ENCODE measurements around the gene CDH4.

The CDH4 gene

DNA sequence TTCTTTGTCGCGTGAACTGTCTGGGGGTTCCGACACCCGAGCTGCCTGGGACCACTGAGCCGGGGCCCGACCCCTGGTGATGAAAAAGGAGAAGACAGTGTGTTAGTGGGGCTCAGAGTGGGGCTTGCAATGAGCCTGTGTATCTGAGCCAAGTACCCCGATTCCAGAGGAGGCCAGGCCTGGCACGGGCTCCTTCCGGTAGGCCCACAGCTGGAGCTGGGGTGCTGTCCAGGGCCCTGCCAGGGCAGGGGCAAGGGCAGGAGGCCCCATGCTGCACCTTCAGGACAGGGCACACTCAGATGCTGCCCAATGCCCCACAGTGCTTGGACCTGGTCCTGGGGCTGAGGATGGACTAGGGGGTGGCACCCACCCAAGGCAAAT, 724.2 kb downstream of the CDH4 start:
- DNase-seq (ENCODE audit: low spot score) = no peak
- TF ChIP-seq, protein P1, sequence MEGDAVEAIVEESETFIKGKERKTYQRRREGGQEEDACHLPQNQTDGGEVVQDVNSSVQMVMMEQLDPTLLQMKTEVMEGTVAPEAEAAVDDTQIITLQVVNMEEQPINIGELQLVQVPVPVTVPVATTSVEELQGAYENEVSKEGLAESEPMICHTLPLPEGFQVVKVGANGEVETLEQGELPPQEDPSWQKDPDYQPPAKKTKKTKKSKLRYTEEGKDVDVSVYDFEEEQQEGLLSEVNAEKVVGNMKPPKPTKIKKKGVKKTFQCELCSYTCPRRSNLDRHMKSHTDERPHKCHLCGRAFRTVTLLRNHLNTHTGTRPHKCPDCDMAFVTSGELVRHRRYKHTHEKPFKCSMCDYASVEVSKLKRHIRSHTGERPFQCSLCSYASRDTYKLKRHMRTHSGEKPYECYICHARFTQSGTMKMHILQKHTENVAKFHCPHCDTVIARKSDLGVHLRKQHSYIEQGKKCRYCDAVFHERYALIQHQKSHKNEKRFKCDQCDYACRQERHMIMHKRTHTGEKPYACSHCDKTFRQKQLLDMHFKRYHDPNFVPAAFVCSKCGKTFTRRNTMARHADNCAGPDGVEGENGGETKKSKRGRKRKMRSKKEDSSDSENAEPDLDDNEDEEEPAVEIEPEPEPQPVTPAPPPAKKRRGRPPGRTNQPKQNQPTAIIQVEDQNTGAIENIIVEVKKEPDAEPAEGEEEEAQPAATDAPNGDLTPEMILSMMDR (IDR thresholded peaks at IDR 0.05; ENCODE audit: borderline replicate concordance, control extremely low read depth, extremely low read depth, insufficient read depth, missing control alignments) = no peak
- in situ Hi-C loops (cut with MboI; ENCODE audit: low sequenced_read_pairs, unreplicated experiment) = no loop called here

DNA sequence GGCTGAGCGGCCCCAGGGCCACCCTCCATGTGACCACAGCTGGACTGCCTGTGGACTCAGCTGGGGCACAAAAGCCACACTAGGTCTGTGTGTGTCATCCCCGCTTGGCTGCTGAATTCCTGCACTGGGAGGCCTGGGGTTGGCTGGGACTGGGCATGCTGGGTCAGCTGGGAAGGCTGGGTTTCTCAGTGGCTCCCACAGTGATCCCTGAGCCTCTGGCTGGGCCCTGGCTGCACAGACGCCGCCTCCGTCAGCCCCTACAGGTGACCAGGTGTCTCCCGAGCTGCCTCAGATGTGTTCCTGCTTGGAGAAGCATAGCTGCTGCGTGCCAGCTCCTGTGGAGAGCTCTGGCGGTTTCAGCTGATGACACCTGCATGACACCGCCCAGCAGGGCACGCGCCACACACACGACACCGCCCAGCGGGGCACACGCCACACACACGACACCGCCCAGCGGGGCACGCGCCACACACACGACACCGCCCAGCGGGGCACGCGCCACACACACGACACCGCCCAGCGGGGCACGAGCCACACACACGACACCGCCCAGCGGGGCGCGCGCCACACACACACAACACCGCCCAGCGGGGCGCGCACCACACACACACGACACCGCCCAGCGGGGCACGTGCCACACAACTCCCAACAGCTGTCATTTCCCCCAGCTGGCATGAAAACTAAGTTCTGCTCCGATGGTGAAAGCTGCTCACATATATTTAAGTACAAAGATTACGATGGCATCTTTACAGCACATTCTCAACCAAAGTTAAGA, 724.8 kb downstream of the CDH4 start:
- in situ Hi-C loops (cut with MboI; ENCODE audit: low sequenced_read_pairs, unreplicated experiment) = no loop called here
- TF ChIP-seq, protein P1 (IDR thresholded peaks at IDR 0.05; ENCODE audit: borderline replicate concordance, control extremely low read depth, extremely low read depth, insufficient read depth, missing control alignments) = no peak
- no peak for DNase-seq (ENCODE audit: low spot score)

DNA sequence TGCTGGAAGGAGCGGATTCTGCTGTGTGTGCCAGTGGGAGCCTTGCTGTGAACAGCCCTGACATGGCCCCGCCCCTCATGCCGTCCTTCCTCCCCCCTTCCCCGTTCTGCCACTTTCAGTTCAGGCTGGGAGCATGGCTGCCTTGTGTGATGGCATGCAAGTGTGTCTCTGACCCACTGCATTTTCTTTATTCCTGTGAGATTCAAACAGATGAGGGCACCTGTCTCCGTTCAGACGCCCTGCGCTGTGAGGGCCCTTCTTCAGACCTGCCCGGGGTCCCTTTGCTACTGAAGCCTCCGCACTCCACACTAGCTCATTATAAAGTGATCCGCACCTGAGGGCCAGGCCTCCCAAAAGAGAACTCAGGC, 725.3 kb downstream of the CDH4 start:
- TF ChIP-seq, protein P1 (IDR thresholded peaks at IDR 0.05; ENCODE audit: borderline replicate concordance, control extremely low read depth, extremely low read depth, insufficient read depth, missing control alignments) = no peak
- no peak for DNase-seq (ENCODE audit: low spot score)
- in situ Hi-C loops (cut with MboI; ENCODE audit: low sequenced_read_pairs, unreplicated experiment) = no loop called here

DNA sequence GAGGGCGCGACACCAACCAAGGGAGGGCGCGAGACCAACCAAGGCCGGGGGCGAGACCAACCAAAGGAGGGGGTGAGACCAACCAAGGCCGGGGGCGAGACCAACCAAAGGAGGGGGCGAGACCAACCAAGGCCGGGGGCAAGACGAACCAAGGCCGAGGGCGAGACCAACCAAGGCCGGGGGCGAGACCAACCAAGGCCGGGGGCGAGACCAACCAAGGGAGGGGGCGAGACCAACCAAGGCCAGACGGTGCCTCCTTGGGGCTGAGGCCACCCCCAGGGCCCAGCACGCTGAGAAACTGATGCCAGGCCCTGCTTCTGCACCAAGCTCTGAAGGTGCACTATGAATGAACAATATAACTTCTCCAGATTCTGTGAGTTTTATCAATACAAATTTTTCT, 726.4 kb downstream of the CDH4 start:
- in situ Hi-C loops (cut with MboI; ENCODE audit: low sequenced_read_pairs, unreplicated experiment) = no loop called here
- no peak for DNase-seq (ENCODE audit: low spot score)
- TF ChIP-seq, protein P1 (IDR thresholded peaks at IDR 0.05; ENCODE audit: borderline replicate concordance, control extremely low read depth, extremely low read depth, insufficient read depth, missing control alignments) = no peak

DNA sequence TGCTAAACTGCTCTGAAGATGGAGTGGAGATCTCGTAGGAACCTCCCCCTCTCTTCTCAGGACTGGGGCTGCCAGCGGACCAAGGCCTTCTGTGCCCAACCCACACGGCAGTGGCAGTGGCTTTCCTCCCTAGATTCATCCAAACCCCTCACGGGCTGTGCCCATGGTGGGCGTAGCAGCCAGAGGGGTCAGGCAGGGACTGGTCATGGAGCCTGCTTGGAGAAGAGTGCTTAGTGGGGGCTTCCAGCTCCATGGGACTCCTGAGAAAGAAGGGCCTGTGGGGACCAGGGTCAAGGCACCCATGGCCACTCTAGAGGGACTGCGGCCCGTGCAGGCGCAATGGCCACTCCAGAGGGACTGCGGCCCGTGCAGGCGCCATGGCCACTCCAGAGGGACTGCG, 727.0 kb downstream of the CDH4 start:
- DNase-seq (ENCODE audit: low spot score) = no peak
- TF ChIP-seq, protein P1 (IDR thresholded peaks at IDR 0.05; ENCODE audit: borderline replicate concordance, control extremely low read depth, extremely low read depth, insufficient read depth, missing control alignments) = no peak
- in situ Hi-C loops (cut with MboI; ENCODE audit: low sequenced_read_pairs, unreplicated experiment) = no loop called here

DNA sequence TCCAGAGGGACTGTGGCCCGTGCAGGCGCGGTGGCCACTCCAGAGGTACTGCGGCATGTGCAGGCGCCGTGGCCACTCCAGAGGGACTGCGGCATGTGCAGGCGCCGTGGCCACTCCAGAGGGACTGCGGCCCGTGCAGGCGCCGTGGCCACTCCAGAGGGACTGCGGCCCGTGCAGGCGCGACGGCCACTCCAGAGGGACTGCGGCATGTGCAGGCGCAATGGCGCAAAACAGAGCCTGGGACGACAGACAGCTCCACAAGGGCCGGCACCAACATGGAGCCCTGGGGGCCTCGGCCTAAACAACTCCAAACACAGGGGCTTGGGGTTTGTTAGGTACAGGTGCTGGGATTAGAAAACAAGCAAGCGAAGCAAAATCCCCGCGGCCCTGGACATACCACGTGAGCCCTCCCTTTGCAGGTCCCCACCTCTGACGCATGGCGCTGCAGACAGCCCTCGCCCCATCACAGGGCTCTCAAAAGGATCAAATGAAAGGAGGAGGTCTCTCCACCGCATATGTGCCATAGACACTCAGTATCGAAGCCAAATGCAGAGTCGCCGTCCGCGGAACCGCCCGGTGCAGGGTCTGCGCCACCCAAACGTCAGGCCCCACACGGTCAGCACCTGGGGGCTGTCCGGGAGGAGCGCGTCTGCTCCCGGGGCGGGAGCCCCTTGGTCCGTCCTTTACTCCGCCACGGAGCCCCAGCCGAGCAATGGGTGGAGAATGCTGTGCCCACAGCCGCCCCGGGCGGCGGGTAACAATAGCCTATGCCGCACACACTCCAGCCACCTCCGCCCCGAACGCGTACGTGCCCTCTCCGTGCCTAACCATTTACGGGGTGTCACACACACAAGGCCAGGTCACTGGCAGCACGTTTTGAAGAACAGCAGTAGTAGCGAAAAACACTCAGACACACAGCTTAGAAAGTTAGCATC, 727.9 kb downstream of the CDH4 start:
- in situ Hi-C loops (cut with MboI; ENCODE audit: low sequenced_read_pairs, unreplicated experiment) = no loop called here
- no peak for DNase-seq (ENCODE audit: low spot score)
- TF ChIP-seq, protein P1 (IDR thresholded peaks at IDR 0.05; ENCODE audit: borderline replicate concordance, control extremely low read depth, extremely low read depth, insufficient read depth, missing control alignments) = no peak
